BLaER1 (cell line): ENCODE results near the gene SCAPER.

ENCODE experiments used
- H3K27ac ChIP-seq: shearing (Covaris generic); formaldehyde crosslinking; 2 replicates; pipeline ENCODE4 v1.8.1; 2022
- H3K27me3 ChIP-seq: shearing (Covaris generic); formaldehyde crosslinking; 2 replicates; pipeline ENCODE4 v1.8.1; 2022
- H3K36me3 ChIP-seq: shearing (Covaris generic); formaldehyde crosslinking; 2 replicates; pipeline ENCODE4 v1.8.1; 2022
- H3K4me1 ChIP-seq: shearing (Covaris generic); formaldehyde crosslinking; 2 replicates; pipeline ENCODE4 v1.8.1; 2022
- H3K4me2 ChIP-seq: shearing (Covaris generic); formaldehyde crosslinking; 2 replicates; pipeline ENCODE4 v1.8.1; 2022
- H3K4me3 ChIP-seq: shearing (Covaris generic); formaldehyde crosslinking; 2 replicates; pipeline ENCODE4 v1.8.1; 2022
- H3K9ac ChIP-seq: shearing (Covaris generic); formaldehyde crosslinking; 2 replicates; pipeline ENCODE4 v1.8.1; 2022
- H3K9me3 ChIP-seq: shearing (Covaris generic); formaldehyde crosslinking; 2 replicates; pipeline ENCODE4 v1.8.1; 2022
- H4K20me1 ChIP-seq: shearing (Covaris generic); formaldehyde crosslinking; 2 replicates; pipeline ENCODE4 v1.8.1; 2022
- Cebpa-rat ChIP-seq: shearing (Covaris generic); IDR thresholded peaks from 2 replicates; pipeline ENCODE4 v1.8.1; 2022

Gene SCAPER

DNA sequence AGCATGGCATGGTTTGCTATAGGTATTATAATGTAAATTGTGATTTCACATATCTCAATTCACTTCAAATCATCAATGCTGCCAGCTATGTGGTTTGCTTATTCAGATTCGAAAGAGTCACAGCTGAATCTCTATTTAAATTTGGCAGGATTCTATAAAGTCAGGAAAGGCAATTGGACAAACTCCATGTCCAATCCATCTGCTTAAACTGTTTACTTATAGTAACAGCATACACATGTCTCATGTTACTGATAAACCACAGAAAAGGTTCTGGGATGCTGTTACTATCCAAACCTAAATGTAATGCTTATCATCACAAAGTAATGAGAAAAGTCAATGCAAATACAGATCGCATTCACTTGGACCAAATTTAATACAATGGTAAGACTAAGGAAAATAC, 338.9 kb downstream of the SCAPER start:
- Histone ChIP-seq H3K27me3 (no peaks in the 10 kb centered on the region), H4K20me1 (no peaks in the 10 kb centered on the region), H3K27ac (no peak overlapping the region), H3K4me2 (no peak overlapping the region), H3K4me1 (peaks cover 8% of the 10 kb centered on the region; the same call in 1 of the 2 replicates), H3K9me3 (peaks cover 13% of the 10 kb centered on the region), H3K9ac (no peak overlapping the region), H3K4me3 (no peak overlapping the region), H3K36me3 (peaks cover 5% of the 10 kb centered on the region; the same call in 1 of the 2 replicates)
- no peak for TF ChIP-seq Cebpa-rat

DNA sequence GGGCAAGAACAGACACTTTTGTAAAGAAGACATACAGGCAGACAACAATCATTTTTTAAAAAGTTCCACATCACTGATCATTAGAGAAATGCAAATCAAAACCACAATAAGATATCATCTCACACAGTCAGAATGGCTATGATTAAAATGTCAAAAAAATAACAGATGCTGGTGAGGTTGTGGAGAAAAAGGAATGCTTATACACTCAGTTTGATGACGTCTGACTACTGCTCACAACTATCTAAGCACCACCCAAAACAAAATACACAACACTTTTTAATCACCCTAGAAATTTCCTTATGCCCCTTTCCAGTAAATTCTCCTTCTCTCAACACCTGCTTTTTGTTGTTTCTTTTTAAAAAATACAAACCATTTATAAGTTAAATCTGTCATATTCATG, 339.8 kb downstream of the SCAPER start:
- Histone ChIP-seq H3K9me3 (peaks cover 13% of the 10 kb centered on the region), H3K36me3 (peaks cover 5% of the 10 kb centered on the region; the same call in 1 of the 2 replicates), H3K4me2 (no peak overlapping the region), H3K9ac (no peak overlapping the region), H3K4me1 (peaks cover 8% of the 10 kb centered on the region; the same call in 1 of the 2 replicates), H3K4me3 (no peak overlapping the region), H3K27ac (no peak overlapping the region), H3K27me3 (no peaks in the 10 kb centered on the region), H4K20me1 (no peaks in the 10 kb centered on the region)
- TF ChIP-seq Cebpa-rat: no peak

DNA sequence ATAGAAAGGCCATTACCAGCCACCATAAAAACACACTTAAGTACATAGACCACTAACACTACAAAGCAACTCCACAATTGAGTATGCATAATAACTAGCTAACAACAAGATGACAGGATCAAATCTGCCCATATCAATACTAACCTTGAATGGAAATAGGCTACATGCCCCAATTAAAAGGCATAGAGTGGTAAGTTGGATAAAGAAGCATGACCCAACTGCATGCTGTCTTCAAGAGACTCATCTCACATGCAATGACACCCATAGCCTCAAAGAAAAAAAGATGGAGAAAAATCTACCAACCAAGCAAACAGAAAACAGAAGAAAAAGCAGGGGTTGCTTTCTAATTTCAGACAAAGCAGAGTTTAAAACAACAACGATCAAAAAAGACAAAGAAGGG, 349.9 kb downstream of the SCAPER start:
- H3K4me1 ChIP-seq: no peaks in the 10 kb centered on the region
- no peak overlapping the region for H3K9ac ChIP-seq
- H3K4me2 ChIP-seq: no peak overlapping the region
- H3K27ac ChIP-seq: no peak overlapping the region
- peaks cover 2% of the 10 kb centered on the region for H3K9me3 ChIP-seq
- no peaks in the 10 kb centered on the region for H3K36me3 ChIP-seq
- no peak overlapping the region for H3K4me3 ChIP-seq
- H4K20me1 ChIP-seq: no peaks in the 10 kb centered on the region
- TF ChIP-seq Cebpa-rat: no peak
- H3K27me3 ChIP-seq: no peaks in the 10 kb centered on the region

GRCh38 chr15:76553564-76553963, 351.6 kb downstream of the SCAPER start:
- H3K27ac ChIP-seq: no peak overlapping the region
- no peak overlapping the region for H3K4me3 ChIP-seq
- H3K27me3 ChIP-seq: no peaks in the 10 kb centered on the region
- no peaks in the 10 kb centered on the region for H3K4me1 ChIP-seq
- TF ChIP-seq Cebpa-rat: no peak
- no peaks in the 10 kb centered on the region for H3K36me3 ChIP-seq
- H4K20me1 ChIP-seq: no peaks in the 10 kb centered on the region
- H3K9me3 ChIP-seq: peaks cover 5% of the 10 kb centered on the region
- H3K4me2 ChIP-seq: no peak overlapping the region
- H3K9ac ChIP-seq: no peak overlapping the region

DNA sequence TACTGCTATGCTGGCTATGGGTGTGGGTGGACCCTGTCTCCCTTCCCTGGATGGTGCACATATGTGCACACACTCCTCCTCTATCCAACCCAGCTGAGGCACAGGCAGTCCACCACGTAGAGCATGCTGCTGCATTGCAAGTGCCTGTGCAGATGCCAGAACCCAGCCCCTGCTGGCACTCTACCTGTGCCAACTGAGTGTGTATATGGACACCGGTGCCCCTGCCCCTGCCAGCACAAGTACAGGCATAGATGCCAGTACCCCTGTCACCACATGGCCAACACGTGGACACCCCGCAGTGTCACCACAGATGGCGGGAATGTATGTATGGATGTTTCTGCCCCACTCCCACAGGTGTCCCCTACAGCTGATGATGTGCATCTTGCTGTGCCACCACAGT, 352.0 kb downstream of the SCAPER start:
- no peak overlapping the region for H3K27ac ChIP-seq
- H3K27me3 ChIP-seq: no peaks in the 10 kb centered on the region
- no peak overlapping the region for H3K9ac ChIP-seq
- TF ChIP-seq Cebpa-rat: no peak
- H3K36me3 ChIP-seq: no peaks in the 10 kb centered on the region
- H3K4me2 ChIP-seq: no peak overlapping the region
- H3K4me1 ChIP-seq: no peaks in the 10 kb centered on the region
- H3K9me3 ChIP-seq: peaks cover 5% of the 10 kb centered on the region
- H3K4me3 ChIP-seq: no peak overlapping the region
- no peaks in the 10 kb centered on the region for H4K20me1 ChIP-seq

GRCh38 chr15:76546805-76547204, 358.3 kb downstream of the SCAPER start:
- H3K9me3 ChIP-seq: peaks cover 5% of the 10 kb centered on the region
- no peak overlapping the region for H3K9ac ChIP-seq
- H3K4me1 ChIP-seq: no peaks in the 10 kb centered on the region
- no peak overlapping the region for H3K4me3 ChIP-seq
- no peak overlapping the region for H3K4me2 ChIP-seq
- H3K27me3 ChIP-seq: no peaks in the 10 kb centered on the region
- H4K20me1 ChIP-seq: no peaks in the 10 kb centered on the region
- no peaks in the 10 kb centered on the region for H3K36me3 ChIP-seq
- no peak for TF ChIP-seq Cebpa-rat
- no peak overlapping the region for H3K27ac ChIP-seq

DNA sequence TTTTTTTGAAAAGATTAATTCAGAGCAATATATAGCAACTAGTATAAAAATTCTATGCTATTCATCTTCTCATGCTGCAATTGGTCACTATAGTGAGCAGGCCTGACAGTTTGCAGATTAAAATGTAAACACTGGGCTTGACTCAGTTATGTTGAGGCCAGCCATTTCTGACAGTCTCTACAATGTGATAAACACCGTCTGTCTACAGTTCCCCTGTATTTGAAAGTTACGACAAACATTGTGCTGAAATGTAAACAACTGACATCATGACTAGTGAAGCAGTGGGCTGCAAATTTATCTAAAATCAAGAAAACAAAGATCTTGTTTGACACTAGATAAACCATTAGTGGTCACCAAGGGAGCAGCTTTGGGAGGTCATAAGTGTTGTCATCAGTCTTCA, 371.1 kb downstream of the SCAPER start:
- Histone ChIP-seq H3K27ac (no peak overlapping the region), H3K4me2 (no peak overlapping the region), H3K4me1 (no peaks in the 10 kb centered on the region)

GRCh38 chr15:76533060-76533820, 371.9 kb downstream of the SCAPER start:
- Histone ChIP-seq H3K4me3 (no peak overlapping the region), H3K9ac (no peak overlapping the region), H3K36me3 (no peaks in the 10 kb centered on the region), H3K4me1 (no peaks in the 10 kb centered on the region), H3K27me3 (no peaks in the 10 kb centered on the region), H4K20me1 (no peaks in the 10 kb centered on the region), H3K9me3 (no peaks in the 10 kb centered on the region), H3K27ac (no peak overlapping the region), H3K4me2 (no peak overlapping the region)
- no peak for TF ChIP-seq Cebpa-rat

More for the DNA sequence above, 371.1 kb downstream of the SCAPER start:
- Histone ChIP-seq H3K9me3 (no peaks in the 10 kb centered on the region), H3K4me3 (no peak overlapping the region), H3K9ac (no peak overlapping the region), H3K36me3 (no peaks in the 10 kb centered on the region), H4K20me1 (no peaks in the 10 kb centered on the region), H3K27me3 (no peaks in the 10 kb centered on the region)
- TF ChIP-seq Cebpa-rat: no peak

DNA sequence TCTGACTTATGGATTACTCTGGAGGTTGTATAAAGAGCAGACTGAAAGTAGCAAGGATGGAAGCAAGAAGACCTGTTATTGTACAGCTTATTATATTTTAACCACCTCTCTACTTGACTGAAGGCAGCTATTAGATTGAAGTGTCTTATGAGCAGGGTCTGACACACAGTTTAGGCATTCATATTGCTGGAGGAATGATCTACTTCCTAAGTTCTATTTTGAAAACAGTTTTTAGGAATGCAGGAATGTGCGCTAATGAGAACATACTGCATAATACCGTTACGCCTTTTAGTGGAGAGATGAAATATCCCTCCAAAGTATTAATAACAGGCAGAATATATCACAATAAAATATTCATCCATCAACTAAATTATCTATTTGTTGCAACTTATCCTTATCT, 375.2 kb downstream of the SCAPER start:
- Histone ChIP-seq H3K4me2 (no peak overlapping the region), H3K4me1 (no peaks in the 10 kb centered on the region), H3K9ac (no peak overlapping the region), H4K20me1 (no peaks in the 10 kb centered on the region), H3K27ac (no peak overlapping the region), H3K36me3 (no peaks in the 10 kb centered on the region), H3K27me3 (no peaks in the 10 kb centered on the region), H3K9me3 (no peaks in the 10 kb centered on the region), H3K4me3 (no peak overlapping the region)
- no peak for TF ChIP-seq Cebpa-rat

GRCh38 chr15:76526111-76526510, 379.0 kb downstream of the SCAPER start:
- Histone ChIP-seq H3K36me3 (no peaks in the 10 kb centered on the region), H3K4me2 (no peak overlapping the region), H3K9ac (no peak overlapping the region), H3K27me3 (no peaks in the 10 kb centered on the region), H4K20me1 (no peaks in the 10 kb centered on the region), H3K9me3 (no peaks in the 10 kb centered on the region), H3K27ac (no peak overlapping the region), H3K4me3 (no peak overlapping the region), H3K4me1 (no peaks in the 10 kb centered on the region; the same call in 1 of the 2 replicates)
- TF ChIP-seq Cebpa-rat: no peak
